K562 (cell line): Measurements from ENCODE around the gene TM7SF3. TPM values are rescaled to one million over a fixed set of nuclear protein-coding genes. Genes with fewer than 3 reads are reported as not detected.
"Not testable (repeated sequence)": the region's sequence is repeated elsewhere in the genome, so short reads cannot be mapped to it uniquely, and the experiment has no call there.

Experiments used
- ARID1B ChIP-seq: fragments of 450-650 bp; IDR thresholded peaks from 2 replicates; pipeline ENCODE4 v1.6.1; 2016; ENCODE audit warnings: antibody characterized with exemption, mild to moderate bottlenecking, inconsistent platforms
- ATF1 ChIP-seq, 2 experiments: fragments of 450-650 bp in 1 of 2; IDR thresholded peaks; 2 replicates each; pipeline ENCODE4 v1.6.1; 2016; ENCODE audit warnings: missing compliant biosample characterization in 1 of 2, missing genetic modification characterization in 1 of 2
- CCNT2 ChIP-seq: IDR thresholded peaks from 2 replicates; pipeline ENCODE4 v1.6.1; 2011; ENCODE audit warnings: borderline replicate concordance, low read depth, mild to moderate bottlenecking, moderate library complexity, mixed read lengths, low read length; ENCODE audit not compliant: insufficient read length; ENCODE audit errors: extremely low read depth
- FOXM1 ChIP-seq, 2 experiments: fragments of 450-650 bp in 1 of 2; sonication (generic) in 1 of 2; formaldehyde crosslinking in 1 of 2; IDR thresholded peaks; 2 replicates each; pipeline versions ENCODE4 v1.6.1 to v1.9.0; 2017 to 2022; ENCODE audit warnings: low read depth in 2 of 2, mild to moderate bottlenecking in 2 of 2, missing genetic modification reagents in 1 of 2, moderate library complexity in 1 of 2
- HDAC1 ChIP-seq, 2 experiments: fragments of 450-650 bp; IDR thresholded peaks; 2 replicates each; pipeline ENCODE4 v1.6.1; 2016 to 2017; ENCODE audit warnings: inconsistent platforms in 1 of 2, mild to moderate bottlenecking in 1 of 2, moderate library complexity in 1 of 2
- KDM1A ChIP-seq, 2 experiments: fragments of 450-650 bp; IDR thresholded peaks; 2 replicates each; pipeline ENCODE4 v1.6.1; 2016; ENCODE audit warnings: mild to moderate bottlenecking in 2 of 2
- L3MBTL2 ChIP-seq: fragments of 450-650 bp; IDR thresholded peaks from 2 replicates; pipeline ENCODE4 v1.6.1; 2016; ENCODE audit warnings: mild to moderate bottlenecking, moderate library complexity
- LEF1 ChIP-seq: fragments of 450-650 bp; IDR thresholded peaks from 2 replicates; pipeline ENCODE4 v1.6.1; 2016; ENCODE audit warnings: mild to moderate bottlenecking
- MYNN ChIP-seq, 2 experiments: sonication (generic); formaldehyde crosslinking in 1 of 2; IDR thresholded peaks; 2 replicates each; pipeline versions ENCODE4 v1.5.0 to v1.6.1; 2016 to 2020; ENCODE audit warnings: antibody characterized with exemption in 1 of 2, missing genetic modification reagents in 1 of 2
- NCOR1 ChIP-seq: fragments of 450-650 bp; IDR thresholded peaks from 2 replicates; pipeline ENCODE4 v1.6.1; 2016; ENCODE audit warnings: mild to moderate bottlenecking, moderate library complexity
- NRF1 ChIP-seq, 2 experiments: fragments of 450-650 bp; IDR thresholded peaks in 1 of 2; conservative IDR thresholded peaks in 1 of 2; 2 replicates each; pipeline ENCODE4 v1.6.1; 2014; ENCODE audit warnings: mild to moderate bottlenecking in 2 of 2
- POLR2AphosphoS5 ChIP-seq: IDR thresholded peaks from 2 replicates; pipeline ENCODE4 v1.6.1; 2011; ENCODE audit warnings: mild to moderate bottlenecking, low read depth, low read length, moderate library complexity; ENCODE audit not compliant: control insufficient read depth, insufficient read depth
- RAD21 ChIP-seq, 2 experiments: fragments of 250-450 bp in 1 of 2; fragments of 450-650 bp in 1 of 2; sonication (Bioruptor Pico) in 1 of 2; formaldehyde crosslinking in 1 of 2; IDR thresholded peaks in 1 of 2; conservative IDR thresholded peaks in 1 of 2; 2 replicates each; pipeline versions ENCODE4 v1.4.0 to v1.8.0; 2020 to 2022; ENCODE audit warnings: mild to moderate bottlenecking in 2 of 2, moderate library complexity in 1 of 2
- RCOR1 ChIP-seq, 2 experiments: IDR thresholded peaks; 2 replicates each; pipeline ENCODE4 v1.6.1; 2012; ENCODE audit warnings: low read depth in 2 of 2, low read length in 2 of 2, borderline replicate concordance in 1 of 2, improper control_type of control experiment in 1 of 2
- SMARCA4 ChIP-seq: fragments of 450-650 bp; IDR thresholded peaks from 2 replicates; pipeline ENCODE4 v1.6.1; 2016
- SMARCE1 ChIP-seq: fragments of 450-650 bp; IDR thresholded peaks from 2 replicates; pipeline ENCODE4 v1.7.1; 2016; ENCODE audit warnings: mild to moderate bottlenecking
- TAL1 ChIP-seq: fragments of 450-650 bp; IDR thresholded peaks from 2 replicates; pipeline ENCODE4 v1.6.1; 2016; ENCODE audit warnings: mild to moderate bottlenecking
- ZNF644 ChIP-seq: fragments of 200-800 bp; sonication (Bioruptor generic); IDR thresholded peaks from 2 replicates; pipeline ENCODE4 v1.6.1; 2016; ENCODE audit warnings: low read depth, missing genetic modification characterization, missing compliant biosample characterization
- polyA plus RNA-seq, 8 experiments: library from polyadenylated mRNA; depleted of rRNA in 4 of 8; stranded (reverse) in 5 of 8; unstranded in 3 of 8; fragments of >200 nt; fragmentation: Nextera tagmentation in 2 of 8; fragmentation: Illumina TruSeq in 1 of 8; extraction: Ambion mirVana in 2 of 8; extraction: Trizol in 1 of 8; gene quantifications; 2 replicates each; pipeline versions ENCODE4 v1.2.1 to v1.2.3, GENCODE V29; 2011 to 2014; ENCODE audit warnings: inconsistent platforms in 1 of 8, missing spikeins in 1 of 8
- total RNA-seq, 7 experiments: library from RNA; depleted of rRNA in 6 of 7; stranded (reverse); fragments of >200 nt in 6 of 7; fragmentation: Illumina TruSeq in 2 of 7; extraction: Trizol in 2 of 7; gene quantifications; 2 replicates each; pipeline versions ENCODE4 v1.2.1 to v1.2.3, GENCODE V29; 2011 to 2021; ENCODE audit warnings: low replicate concordance in 1 of 7
- TF ChIP-seq, protein P1 (sequence below), 2 experiments: IDR thresholded peaks in 1 of 2; conservative IDR thresholded peaks in 1 of 2; 2 replicates each; pipeline ENCODE4 v1.6.1; 2016; ENCODE audit warnings: low read depth in 2 of 2, mild to moderate bottlenecking in 1 of 2, missing compliant biosample characterization in 1 of 2, missing genetic modification characterization in 1 of 2, moderate library complexity in 1 of 2
- TF ChIP-seq, protein P2 (sequence below): fragments of 200-800 bp; sonication (Bioruptor generic); IDR thresholded peaks from 2 replicates; pipeline ENCODE4 v1.6.1; 2017; ENCODE audit warnings: missing genetic modification characterization, missing compliant biosample characterization

The TM7SF3 gene
- total and polyA plus RNA-seq, 9 of the 15 experiments (the other 6 are each of a cell fraction or from before 2014, with no cell fraction given) = 9.3 to 90.4 (median 24.8) TPM

DNA sequence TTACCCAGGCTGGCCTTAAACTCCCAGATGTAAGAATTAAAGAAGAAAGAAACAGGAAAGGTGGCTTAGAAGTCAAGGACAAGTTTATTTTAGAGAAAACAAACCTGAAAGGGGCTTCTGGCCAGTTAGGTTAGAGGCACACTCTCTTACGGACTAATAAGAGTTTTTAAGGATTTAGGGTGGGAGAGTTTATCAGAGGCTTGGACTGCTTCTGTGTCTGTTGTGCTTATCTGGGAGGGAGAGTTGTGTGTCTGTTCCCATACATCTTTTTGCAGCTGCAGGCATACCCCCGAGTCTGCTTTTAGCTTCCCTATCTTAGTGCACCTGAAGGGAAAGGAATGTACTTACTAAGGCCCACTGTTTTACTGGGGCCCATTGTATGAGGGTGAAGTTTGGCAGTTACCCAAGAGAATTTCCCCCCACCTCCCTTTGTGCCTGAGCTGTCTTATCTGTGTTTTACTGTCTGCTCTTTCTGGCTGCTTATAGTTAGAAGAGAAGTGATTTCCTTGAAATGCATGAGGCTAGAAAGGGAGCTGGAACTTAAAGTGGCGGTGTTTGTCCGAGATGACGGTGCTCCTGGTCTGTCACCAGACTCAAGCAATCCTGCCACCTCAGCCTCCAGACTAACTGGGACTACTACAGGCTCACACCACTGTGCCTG lies 3.1 kb upstream of the TM7SF3 start (continued):
- TF ChIP-seq NCOR1 = peak; percentile 89
- TF ChIP-seq ZNF644 = 0 out of 2 replicates have a peak, but pooled peaks have one; percentile 29
- peak; percentile 62 for TF ChIP-seq SMARCA4
- peak; percentile 12 to 14; a peak in 2 of 4 replicates for TF ChIP-seq NRF1 (conservative IDR thresholded peaks at IDR 0.05 in 1 of 2, IDR thresholded peaks at IDR 0.05 in 1 of 2)
- TF ChIP-seq KDM1A (IDR thresholded peaks at IDR 0.05) = peak; percentile 93 to 95
- TF ChIP-seq RAD21 (CRISPR knock-in tag; conservative IDR thresholded peaks at IDR 0.05 in 1 of 2, IDR thresholded peaks at IDR 0.05 in 1 of 2) = peak; percentile 11 to 23; a peak in 1 of 4 replicates
- TF ChIP-seq TAL1 = peak; percentile 82
- TF ChIP-seq ATF1 (CRISPR knock-in tag; IDR thresholded peaks at IDR 0.05); FOXM1 (CRISPR knock-in tag; IDR thresholded peaks at IDR 0.05; ENCODE audit: low read depth); MYNN (CRISPR knock-in tag; IDR thresholded peaks at IDR 0.05): not testable (repeated sequence)
- TF ChIP-seq ATF1 (tag; IDR thresholded peaks at IDR 0.05) = peak; percentile 44; the same call in 1 of the 2 replicates
- peak; percentile 38 for TF ChIP-seq CCNT2
- TF ChIP-seq POLR2AphosphoS5 = peak; percentile 74; the same call in 1 of the 2 replicates
- TF ChIP-seq HDAC1 (IDR thresholded peaks at IDR 0.05) = peak in 1 of 2 experiments; percentile 90; a peak in 2 of 4 replicates
- TF ChIP-seq RCOR1 (IDR thresholded peaks at IDR 0.05; ENCODE audit: borderline replicate concordance in 1 of 2, low read depth in 2 of 2, low read length in 2 of 2) = peak; percentile 49 to 82; a peak in 3 of 4 replicates
- TF ChIP-seq, protein P1, sequence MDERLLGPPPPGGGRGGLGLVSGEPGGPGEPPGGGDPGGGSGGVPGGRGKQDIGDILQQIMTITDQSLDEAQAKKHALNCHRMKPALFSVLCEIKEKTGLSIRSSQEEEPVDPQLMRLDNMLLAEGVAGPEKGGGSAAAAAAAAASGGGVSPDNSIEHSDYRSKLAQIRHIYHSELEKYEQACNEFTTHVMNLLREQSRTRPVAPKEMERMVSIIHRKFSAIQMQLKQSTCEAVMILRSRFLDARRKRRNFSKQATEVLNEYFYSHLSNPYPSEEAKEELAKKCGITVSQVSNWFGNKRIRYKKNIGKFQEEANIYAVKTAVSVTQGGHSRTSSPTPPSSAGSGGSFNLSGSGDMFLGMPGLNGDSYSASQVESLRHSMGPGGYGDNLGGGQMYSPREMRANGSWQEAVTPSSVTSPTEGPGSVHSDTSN (CRISPR knock-in tag; IDR thresholded peaks at IDR 0.05; ENCODE audit: low read depth) = not testable (repeated sequence)
- TF ChIP-seq, protein P1 (tag; conservative IDR thresholded peaks at IDR 0.05; ENCODE audit: low read depth) = peak; percentile 15; the same call in 1 of the 2 replicates
- TF ChIP-seq, protein P2, sequence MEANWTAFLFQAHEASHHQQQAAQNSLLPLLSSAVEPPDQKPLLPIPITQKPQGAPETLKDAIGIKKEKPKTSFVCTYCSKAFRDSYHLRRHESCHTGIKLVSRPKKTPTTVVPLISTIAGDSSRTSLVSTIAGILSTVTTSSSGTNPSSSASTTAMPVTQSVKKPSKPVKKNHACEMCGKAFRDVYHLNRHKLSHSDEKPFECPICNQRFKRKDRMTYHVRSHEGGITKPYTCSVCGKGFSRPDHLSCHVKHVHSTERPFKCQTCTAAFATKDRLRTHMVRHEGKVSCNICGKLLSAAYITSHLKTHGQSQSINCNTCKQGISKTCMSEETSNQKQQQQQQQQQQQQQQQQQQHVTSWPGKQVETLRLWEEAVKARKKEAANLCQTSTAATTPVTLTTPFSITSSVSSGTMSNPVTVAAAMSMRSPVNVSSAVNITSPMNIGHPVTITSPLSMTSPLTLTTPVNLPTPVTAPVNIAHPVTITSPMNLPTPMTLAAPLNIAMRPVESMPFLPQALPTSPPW (CRISPR knock-in tag) = peak; percentile 47; the same call in 1 of the 2 replicates
- 0 out of 2 replicates have a peak, but pooled peaks have one; percentile 30 for TF ChIP-seq LEF1
- peak; percentile 30; the same call in 1 of the 2 replicates for TF ChIP-seq FOXM1 (IDR thresholded peaks at IDR 0.05; ENCODE audit: low read depth)
- TF ChIP-seq SMARCE1 = peak; percentile 39; the same call in 1 of the 2 replicates
- peak; percentile 50 for TF ChIP-seq L3MBTL2
- TF ChIP-seq MYNN (IDR thresholded peaks at IDR 0.05) = 0 out of 2 replicates have a peak, but pooled peaks have one; percentile 23
- peak; percentile 90 for TF ChIP-seq ARID1B
